Lung (tissue), 12 donors: Measurements from ENCODE around the gene ZNRD2. TPM values are rescaled to one million over a fixed set of nuclear protein-coding genes. Genes with fewer than 3 reads are reported as not detected.

Source experiments
- ATAC-seq: fragments of 200-7000 bp; cut with Tn5 transposase; one replicate; pipeline ENCODE4 v1.9.1; 2020; ENCODE audit warnings: moderate number of reproducible peaks; ENCODE audit not compliant: insufficient read depth, low FRiP score
- DNase-seq, 3 donors: peaks; one replicate each; pipeline ENCODE4 v3.0.0-alpha.2; 2013 to 2017
- H3K27ac ChIP-seq, 2 donors: one replicate each; pipeline ENCODE4 v1.5.1; 2013; ENCODE audit warnings: mild to moderate bottlenecking in 2 of 2, moderate library complexity in 2 of 2, control low read depth in 1 of 2, inconsistent platforms in 1 of 2, low read depth in 1 of 2, low read length in 1 of 2
- H3K27me3 ChIP-seq, 3 donors: one replicate each; pipeline ENCODE4 v1.5.1; 2013; ENCODE audit warnings: low read length in 2 of 3; ENCODE audit not compliant: control insufficient read depth in 3 of 3, insufficient read depth in 3 of 3
- H3K36me3 ChIP-seq, 4 donors: one replicate each; pipeline ENCODE4 v1.5.1; 2013; ENCODE audit warnings: low read length in 4 of 4, mild to moderate bottlenecking in 1 of 4, moderate library complexity in 1 of 4; ENCODE audit not compliant: control insufficient read depth in 4 of 4, insufficient read depth in 4 of 4
- H3K4me1 ChIP-seq, 5 donors: one replicate each; pipeline ENCODE4 v1.5.1; 2013; ENCODE audit warnings: low read length in 5 of 5, mild to moderate bottlenecking in 2 of 5, moderate library complexity in 1 of 5; ENCODE audit not compliant: control insufficient read depth in 5 of 5, insufficient read depth in 5 of 5
- H3K4me3 ChIP-seq: one replicate; pipeline ENCODE4 v1.5.1; 2013; ENCODE audit warnings: mild to moderate bottlenecking, control low read depth, moderate library complexity
- H3K9ac ChIP-seq, 2 donors: one replicate each; pipeline ENCODE4 v1.5.1; 2013; ENCODE audit warnings: low read length in 2 of 2, control low read depth in 1 of 2; ENCODE audit not compliant: insufficient read depth in 1 of 2
- H3K9me3 ChIP-seq, 4 donors: one replicate each; pipeline ENCODE4 v1.5.1; 2013; ENCODE audit warnings: low read length in 3 of 4, mild to moderate bottlenecking in 1 of 4, moderate library complexity in 1 of 4; ENCODE audit not compliant: control insufficient read depth in 4 of 4, insufficient read depth in 3 of 4
- WGBS, 2 donors: extraction: QIAGEN DNeasy Blood & Tissue Kit; methylation state at CpG; one replicate each; pipeline ENCODE4 v1.1.7; 2013; 5-methylcytosine and 5-hydroxymethylcytosine counted together
- polyA plus RNA-seq, 2 donors: library from polyadenylated mRNA; stranded (reverse); fragments of 200-250 nt; gene quantifications; one replicate each; pipeline ENCODE4 v1.2.1, GENCODE V29; 2013
- total RNA-seq, 2 donors: library from RNA; depleted of rRNA in 1 of 2; stranded (reverse); fragments of >200 nt in 1 of 2; gene quantifications; one replicate each; pipeline ENCODE4 v1.2.1, GENCODE V29; 2014 to 2021
- TF ChIP-seq, protein P1 (sequence below): IDR thresholded peaks from 2 replicates; pipeline ENCODE4 v1.5.1; 2012; ENCODE audit warnings: mild to moderate bottlenecking; ENCODE audit errors: control extremely low read depth, extremely low read depth
- donor health status: control.
- donor health status: control.
- donor health status: Bipolar disorder and iron deficiency.
- donor health status: healthy.
- donor health status: DM: yes; HTN: yes; CAD: no.

The ZNRD2 gene
- total and polyA plus RNA-seq, 4 donors: 22.0 to 81.5 (median 50.8) TPM

DNA sequence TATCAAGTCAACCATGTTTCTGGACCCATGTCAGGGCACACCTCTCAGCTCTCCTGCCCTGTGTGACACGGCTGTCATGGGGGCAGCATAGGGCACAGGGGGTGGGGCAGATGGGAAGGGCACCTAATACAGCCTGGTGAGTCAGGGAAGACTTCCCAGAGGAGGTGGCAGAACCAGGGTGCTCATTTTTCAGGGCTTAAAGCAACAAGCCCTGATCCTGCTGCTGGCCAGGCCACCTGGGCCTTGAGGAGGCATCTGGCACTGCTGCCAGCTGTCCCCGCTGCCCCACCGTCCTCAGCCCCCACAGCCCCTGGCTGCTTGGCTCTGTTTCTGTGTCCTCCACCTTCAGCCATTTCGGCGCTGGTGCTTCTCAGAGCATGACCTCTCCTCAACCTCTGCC, 39.4 kb downstream of the ZNRD2 start:
- DNase-seq (no peak), ATAC-seq (no peak)
- TF ChIP-seq, protein P1, sequence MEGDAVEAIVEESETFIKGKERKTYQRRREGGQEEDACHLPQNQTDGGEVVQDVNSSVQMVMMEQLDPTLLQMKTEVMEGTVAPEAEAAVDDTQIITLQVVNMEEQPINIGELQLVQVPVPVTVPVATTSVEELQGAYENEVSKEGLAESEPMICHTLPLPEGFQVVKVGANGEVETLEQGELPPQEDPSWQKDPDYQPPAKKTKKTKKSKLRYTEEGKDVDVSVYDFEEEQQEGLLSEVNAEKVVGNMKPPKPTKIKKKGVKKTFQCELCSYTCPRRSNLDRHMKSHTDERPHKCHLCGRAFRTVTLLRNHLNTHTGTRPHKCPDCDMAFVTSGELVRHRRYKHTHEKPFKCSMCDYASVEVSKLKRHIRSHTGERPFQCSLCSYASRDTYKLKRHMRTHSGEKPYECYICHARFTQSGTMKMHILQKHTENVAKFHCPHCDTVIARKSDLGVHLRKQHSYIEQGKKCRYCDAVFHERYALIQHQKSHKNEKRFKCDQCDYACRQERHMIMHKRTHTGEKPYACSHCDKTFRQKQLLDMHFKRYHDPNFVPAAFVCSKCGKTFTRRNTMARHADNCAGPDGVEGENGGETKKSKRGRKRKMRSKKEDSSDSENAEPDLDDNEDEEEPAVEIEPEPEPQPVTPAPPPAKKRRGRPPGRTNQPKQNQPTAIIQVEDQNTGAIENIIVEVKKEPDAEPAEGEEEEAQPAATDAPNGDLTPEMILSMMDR: no peak
- H3K36me3 ChIP-seq: peaks cover 0 to 52% (median 20%) of the 10 kb centered on the region in 4 donors
- H3K9ac ChIP-seq: no peak overlapping the region
- 81 to 84% methylated on average over 5 of the region's 5 CpGs for WGBS, 2 donors
- H3K9me3 ChIP-seq: no peaks in the 10 kb centered on the region
- H3K27ac ChIP-seq: peak overlapping the region in 1 of 2 donors; percentile 6
- H3K27me3 ChIP-seq: no peaks in the 10 kb centered on the region
- peaks cover 3 to 45% (median 7%) of the 10 kb centered on the region in 5 donors for H3K4me1 ChIP-seq
- no peak overlapping the region for H3K4me3 ChIP-seq

DNA sequence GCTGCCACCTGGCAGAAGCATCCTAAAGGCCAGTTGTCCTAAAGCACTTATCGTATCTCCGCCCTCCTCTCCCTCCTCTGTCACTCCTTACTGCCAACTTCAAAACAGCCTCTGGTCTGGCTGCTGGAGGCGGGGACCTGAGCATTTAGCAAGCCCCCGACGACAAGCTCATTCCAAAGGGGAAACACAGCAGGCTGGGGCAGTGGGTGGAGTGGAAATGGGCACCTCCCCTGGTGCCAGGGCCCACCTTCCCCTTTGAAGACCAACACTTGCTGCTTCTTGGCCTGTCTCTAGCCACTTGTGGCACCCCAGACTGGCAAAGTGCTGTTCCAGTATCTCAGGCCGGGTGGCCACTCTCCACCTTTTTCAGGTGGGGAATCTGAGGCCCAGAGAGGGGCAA, 40.1 kb downstream of the ZNRD2 start:
- H3K27ac ChIP-seq: peak overlapping the region; percentile 61 to 94
- DNase-seq (no peak), ATAC-seq (no peak)
- no peak overlapping the region for H3K4me3 ChIP-seq
- no peak overlapping the region for H3K9ac ChIP-seq
- no peaks in the 10 kb centered on the region for H3K27me3 ChIP-seq
- H3K36me3 ChIP-seq: peaks cover 0 to 45% (median 14%) of the 10 kb centered on the region in 4 donors
- 44 to 45% methylated on average over 6 of the region's 6 CpGs for WGBS, 2 donors
- peaks cover 3 to 45% (median 7%) of the 10 kb centered on the region in 5 donors for H3K4me1 ChIP-seq
- no peaks in the 10 kb centered on the region for H3K9me3 ChIP-seq
- TF ChIP-seq, protein P1: no peak

DNA sequence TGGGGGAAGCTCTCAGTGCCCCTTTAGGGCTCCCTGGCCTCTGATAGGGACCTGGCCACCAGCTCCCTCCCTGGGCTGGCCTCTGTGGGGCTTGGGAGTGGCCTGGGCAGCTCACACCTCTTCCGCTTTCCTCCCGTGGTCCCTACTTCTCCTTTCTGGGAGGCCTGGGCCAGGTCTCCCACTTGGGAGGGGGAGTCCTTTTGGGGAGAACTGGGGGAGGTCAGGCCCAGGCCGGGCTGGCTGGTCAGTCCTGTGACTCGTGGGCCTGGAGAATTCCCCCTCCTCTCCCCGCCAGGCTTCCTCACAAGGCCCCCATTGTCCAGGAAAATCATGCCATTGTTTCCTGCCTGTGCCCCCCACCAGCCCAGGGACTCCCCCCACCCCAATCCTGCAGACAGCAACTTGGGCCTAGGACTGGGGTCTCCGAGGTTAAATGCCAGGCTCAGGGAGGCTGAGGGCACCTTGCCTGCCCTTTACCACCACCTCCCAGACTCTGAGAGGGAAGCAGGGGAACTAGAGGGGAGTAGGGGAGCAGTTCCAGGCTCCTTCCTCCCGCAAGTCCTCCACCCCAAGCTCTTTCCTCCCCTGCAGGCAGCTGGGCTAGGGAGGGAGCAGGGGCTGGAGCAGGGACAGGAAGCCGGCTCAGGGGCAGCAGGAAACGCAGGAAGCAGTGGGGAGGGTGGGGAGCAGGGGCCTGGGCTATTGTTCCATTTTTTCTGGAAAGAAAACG, 40.9 kb downstream of the ZNRD2 start:
- TF ChIP-seq, protein P1: no peak
- H3K36me3 ChIP-seq: peaks cover 0 to 39% (median 9%) of the 10 kb centered on the region in 4 donors
- DNase-seq (peak in 2 of 3 donors; percentile 25 to 56), ATAC-seq (no peak)
- no peaks in the 10 kb centered on the region for H3K9me3 ChIP-seq
- 14 to 35% methylated on average over 10 of the region's 10 CpGs for WGBS, 2 donors
- H3K27me3 ChIP-seq: no peaks in the 10 kb centered on the region
- peak overlapping the region; percentile 4 for H3K4me3 ChIP-seq
- peaks cover 3 to 45% (median 7%) of the 10 kb centered on the region in 5 donors for H3K4me1 ChIP-seq
- no peak overlapping the region for H3K9ac ChIP-seq
- H3K27ac ChIP-seq: peak overlapping the region; percentile 94 to 97
